HEK293 (cell line): ENCODE results near the gene COX10.

Experiments used
- MYNN ChIP-seq: fragments of 450-650 bp; formaldehyde crosslinking; IDR thresholded peaks from 2 replicates; pipeline ENCODE4 v1.5.1; 2016; ENCODE audit warnings: missing biosample characterization, missing genetic modification characterization, borderline replicate concordance
- SETDB1 ChIP-seq: IDR thresholded peaks from one replicate; pipeline ENCODE4 v1.6.1; 2017; ENCODE audit warnings: mild to moderate bottlenecking, low read length, moderate library complexity, mixed read lengths; ENCODE audit not compliant: insufficient read length
- ZNF138 ChIP-seq: fragments of 450-650 bp; formaldehyde crosslinking; IDR thresholded peaks from 2 replicates; pipeline ENCODE4 v1.5.1; 2016; ENCODE audit warnings: missing biosample characterization, missing genetic modification characterization, borderline replicate concordance
- ZNF350 ChIP-seq: fragments of 450-650 bp; formaldehyde crosslinking; IDR thresholded peaks from 2 replicates; pipeline ENCODE4 v1.5.0; 2017; ENCODE audit warnings: missing biosample characterization, mild to moderate bottlenecking, missing genetic modification characterization
- ZNF433 ChIP-seq: fragments of 450-650 bp; formaldehyde crosslinking; IDR thresholded peaks from 2 replicates; pipeline ENCODE4 v1.5.1; 2016; ENCODE audit warnings: missing biosample characterization, missing genetic modification characterization, low read depth
- ZNF660 ChIP-seq: fragments of 450-650 bp; IDR thresholded peaks from 2 replicates; pipeline ENCODE4 v1.5.1; 2018; ENCODE audit warnings: missing biosample characterization, mild to moderate bottlenecking, missing genetic modification characterization
- ZNF747 ChIP-seq: fragments of 450-650 bp; formaldehyde crosslinking; IDR thresholded peaks from 2 replicates; pipeline ENCODE4 v1.5.1; 2016; ENCODE audit warnings: missing biosample characterization, missing genetic modification characterization
- TF ChIP-seq, protein P1 (sequence below): fragments of 450-650 bp; formaldehyde crosslinking; IDR thresholded peaks from 2 replicates; pipeline ENCODE4 v1.5.1; 2016; ENCODE audit warnings: missing biosample characterization, missing genetic modification characterization
- TF ChIP-seq, protein P2 (sequence below): fragments of 450-650 bp; formaldehyde crosslinking; IDR thresholded peaks from 2 replicates; pipeline ENCODE4 v1.5.1; 2016; ENCODE audit warnings: missing biosample characterization, missing genetic modification characterization
- TF ChIP-seq, protein P3 (sequence below): fragments of 450-650 bp; formaldehyde crosslinking; IDR thresholded peaks from 2 replicates; pipeline ENCODE4 v1.5.1; 2016; ENCODE audit warnings: missing biosample characterization, missing genetic modification characterization

- TF ChIP-seq ZNF747 (tag by site-specific recombination) (no peak), SETDB1 (no peak), MYNN (tag by site-specific recombination) (no peak), ZNF660 (no peak), ZNF350 (tag by site-specific recombination) (no peak), ZNF138 (tag by site-specific recombination) (no peak), ZNF433 (tag by site-specific recombination) (no peak)
- TF ChIP-seq, protein P1, sequence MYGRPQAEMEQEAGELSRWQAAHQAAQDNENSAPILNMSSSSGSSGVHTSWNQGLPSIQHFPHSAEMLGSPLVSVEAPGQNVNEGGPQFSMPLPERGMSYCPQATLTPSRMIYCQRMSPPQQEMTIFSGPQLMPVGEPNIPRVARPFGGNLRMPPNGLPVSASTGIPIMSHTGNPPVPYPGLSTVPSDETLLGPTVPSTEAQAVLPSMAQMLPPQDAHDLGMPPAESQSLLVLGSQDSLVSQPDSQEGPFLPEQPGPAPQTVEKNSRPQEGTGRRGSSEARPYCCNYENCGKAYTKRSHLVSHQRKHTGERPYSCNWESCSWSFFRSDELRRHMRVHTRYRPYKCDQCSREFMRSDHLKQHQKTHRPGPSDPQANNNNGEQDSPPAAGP (tag by site-specific recombination) = no peak
- TF ChIP-seq, protein P2, sequence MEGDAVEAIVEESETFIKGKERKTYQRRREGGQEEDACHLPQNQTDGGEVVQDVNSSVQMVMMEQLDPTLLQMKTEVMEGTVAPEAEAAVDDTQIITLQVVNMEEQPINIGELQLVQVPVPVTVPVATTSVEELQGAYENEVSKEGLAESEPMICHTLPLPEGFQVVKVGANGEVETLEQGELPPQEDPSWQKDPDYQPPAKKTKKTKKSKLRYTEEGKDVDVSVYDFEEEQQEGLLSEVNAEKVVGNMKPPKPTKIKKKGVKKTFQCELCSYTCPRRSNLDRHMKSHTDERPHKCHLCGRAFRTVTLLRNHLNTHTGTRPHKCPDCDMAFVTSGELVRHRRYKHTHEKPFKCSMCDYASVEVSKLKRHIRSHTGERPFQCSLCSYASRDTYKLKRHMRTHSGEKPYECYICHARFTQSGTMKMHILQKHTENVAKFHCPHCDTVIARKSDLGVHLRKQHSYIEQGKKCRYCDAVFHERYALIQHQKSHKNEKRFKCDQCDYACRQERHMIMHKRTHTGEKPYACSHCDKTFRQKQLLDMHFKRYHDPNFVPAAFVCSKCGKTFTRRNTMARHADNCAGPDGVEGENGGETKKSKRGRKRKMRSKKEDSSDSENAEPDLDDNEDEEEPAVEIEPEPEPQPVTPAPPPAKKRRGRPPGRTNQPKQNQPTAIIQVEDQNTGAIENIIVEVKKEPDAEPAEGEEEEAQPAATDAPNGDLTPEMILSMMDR (tag by site-specific recombination) = no peak
- TF ChIP-seq, protein P3, sequence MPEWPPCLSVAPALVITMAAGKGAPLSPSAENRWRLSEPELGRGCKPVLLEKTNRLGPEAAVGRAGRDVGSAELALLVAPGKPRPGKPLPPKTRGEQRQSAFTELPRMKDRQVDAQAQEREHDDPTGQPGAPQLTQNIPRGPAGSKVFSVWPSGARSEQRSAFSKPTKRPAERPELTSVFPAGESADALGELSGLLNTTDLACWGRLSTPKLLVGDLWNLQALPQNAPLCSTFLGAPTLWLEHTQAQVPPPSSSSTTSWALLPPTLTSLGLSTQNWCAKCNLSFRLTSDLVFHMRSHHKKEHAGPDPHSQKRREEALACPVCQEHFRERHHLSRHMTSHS (tag by site-specific recombination) = no peak
Observed at GRCh38 chr17:14165616-14166015, 96.3 kb downstream of the COX10 start.
